A549 (cell line): ENCODE data around the gene CD209. TPM values are rescaled to one million over a fixed set of nuclear protein-coding genes. Genes with fewer than 3 reads are reported as not detected.
A peak's percentile ranks its signal among the peaks of the same experiment; 100 is the strongest.

Experiments
- ATAC-seq, 2 experiments: fragments of 200-7000 bp in 1 of 2; fragments of >200 bp in 1 of 2; cut with Nextera tagmentation in 1 of 2; cut with Tn5 transposase in 1 of 2; 3 replicates each; pipeline versions ENCODE4 v1.8.0 to v1.9.1; 2018 to 2020; ENCODE audit warnings: mild to moderate bottlenecking in 1 of 2, moderate library complexity in 1 of 2
- CTCF ChIA-PET: fragments of 300-600 bp; sonication (Branson Sonifier 250); formaldehyde crosslinking; extraction: SDS; loops from one replicate; lab custom pipeline; 2021; ENCODE audit warnings: antibody characterized with exemption, inconsistent platforms; lab: Yijun Ruan, JAX
- POLR2A ChIA-PET: fragments of 350-600 bp; formaldehyde crosslinking; extraction: SDS; loops from one replicate; lab custom pipeline; 2021; ENCODE audit warnings: antibody characterized with exemption, inconsistent platforms; lab: Yijun Ruan, JAX
- DNase-seq, 2 experiments: peaks; one replicate each; pipeline versions ENCODE4 v3.0.0 to v3.0.0-alpha.2; 2011 to 2016; ENCODE audit warnings: low read depth in 1 of 2, low spot score in 1 of 2
- FAIRE-seq: peaks from 2 replicates; lab custom pipeline; 2011; peaks lifted over from hg19 to GRCh38; lab: Jason Lieb, UNC
- H3K27ac ChIP-seq, 2 experiments: fragments of >200 bp; sonication (Bioruptor Twin); formaldehyde crosslinking; 3 replicates each; pipeline ENCODE4 v1.5.1; 2016 to 2017
- H3K4me1 ChIP-seq: fragments of >200 bp; sonication (Bioruptor Twin); formaldehyde crosslinking; 3 replicates; pipeline ENCODE4 v1.6.1; 2016
- H3K4me2 ChIP-seq: fragments of >200 bp; sonication (Bioruptor Twin); formaldehyde crosslinking; 3 replicates; pipeline ENCODE4 v1.6.1; 2016
- H3K4me3 ChIP-seq: fragments of >200 bp; sonication (Bioruptor Twin); formaldehyde crosslinking; 3 replicates; pipeline ENCODE4 v1.5.1; 2016
- H3K9me3 ChIP-seq: fragments of >200 bp; sonication (Bioruptor Twin); formaldehyde crosslinking; 3 replicates; pipeline ENCODE4 v1.6.1; 2016
- BCL3 ChIP-seq: fragments of >200 bp; sonication (Bioruptor Twin); formaldehyde crosslinking; IDR thresholded peaks from 3 replicates; pipeline ENCODE4 v1.6.1; 2016
- CHD4 ChIP-seq: fragments of 200-600 bp; sonication (generic); IDR thresholded peaks from 2 replicates; pipeline ENCODE4 v1.6.1; 2016; ENCODE audit warnings: antibody characterized with exemption, mild to moderate bottlenecking, borderline replicate concordance
- ELK1 ChIP-seq: fragments of 150-350 bp; IDR thresholded peaks from 2 replicates; pipeline ENCODE4 v1.6.1; 2014; ENCODE audit warnings: low read depth, mild to moderate bottlenecking, low read length
- ESRRA ChIP-seq: fragments of 150-350 bp; IDR thresholded peaks from 2 replicates; pipeline ENCODE4 v1.6.1; 2014; ENCODE audit warnings: mild to moderate bottlenecking, low read length, borderline replicate concordance
- FOSL2 ChIP-seq, 2 experiments: fragments of 450-650 bp in 1 of 2; fragments of >200 bp in 1 of 2; sonication (Bioruptor Twin) in 1 of 2; formaldehyde crosslinking; IDR thresholded peaks; 2 replicates each; pipeline versions ENCODE4 v1.5.0 to v1.6.1; 2016 to 2020; ENCODE audit warnings: mild to moderate bottlenecking in 1 of 2, moderate library complexity in 1 of 2
- HES2 ChIP-seq: fragments of >200 bp; sonication (Bioruptor Twin); formaldehyde crosslinking; IDR thresholded peaks from 2 replicates; pipeline ENCODE4 v1.6.1; 2016
- HMGXB4 ChIP-seq: fragments of 250-450 bp; sonication (Bioruptor Pico); IDR thresholded peaks from 2 replicates; pipeline ENCODE4 v1.5.0; 2021; ENCODE audit warnings: mild to moderate bottlenecking, moderate library complexity, borderline replicate concordance
- JUN ChIP-seq, 2 experiments: fragments of >200 bp; sonication (Bioruptor Twin); formaldehyde crosslinking; IDR thresholded peaks; 2 replicates in 1 of 2; 3 replicates in 1 of 2; pipeline ENCODE4 v1.6.1; 2016 to 2017
- JUNB ChIP-seq: fragments of >200 bp; sonication (Bioruptor Twin); formaldehyde crosslinking; IDR thresholded peaks from 2 replicates; pipeline ENCODE4 v1.6.1; 2016
- MYC ChIP-seq: IDR thresholded peaks from 2 replicates; pipeline ENCODE4 v1.6.1; 2012; ENCODE audit warnings: mild to moderate bottlenecking, inconsistent platforms, low read length, improper control_type of control experiment, borderline replicate concordance
- NPAS2 ChIP-seq: fragments of 250-450 bp; sonication (Bioruptor Pico); IDR thresholded peaks from 2 replicates; pipeline ENCODE4 v1.8.0; 2022; ENCODE audit warnings: mild to moderate bottlenecking, moderate library complexity, borderline replicate concordance
- NR3C1 ChIP-seq: fragments of >200 bp; sonication (Bioruptor Twin); formaldehyde crosslinking; IDR thresholded peaks from 3 replicates; pipeline ENCODE4 v1.6.1; 2017
- POLR2A ChIP-seq: IDR thresholded peaks from 2 replicates; pipeline ENCODE4 v1.6.1; 2012; ENCODE audit warnings: mild to moderate bottlenecking, low read length
- POLR2AphosphoS2 ChIP-seq: conservative IDR thresholded peaks from 2 replicates; pipeline ENCODE4 v1.6.1; 2012; ENCODE audit warnings: low read length, improper control_type of control experiment, inconsistent platforms
- RAD21 ChIP-seq, 2 experiments: fragments of >200 bp in 1 of 2; sonication (Bioruptor Twin) in 1 of 2; formaldehyde crosslinking in 1 of 2; IDR thresholded peaks in 1 of 2; conservative IDR thresholded peaks in 1 of 2; 2 replicates in 1 of 2; 3 replicates in 1 of 2; pipeline ENCODE4 v1.6.1; 2012 to 2018; ENCODE audit warnings: inconsistent platforms in 1 of 2
- RARB ChIP-seq: fragments of 250-450 bp; sonication (Bioruptor Pico); IDR thresholded peaks from 2 replicates; pipeline ENCODE4 v1.8.0; 2021; ENCODE audit warnings: mild to moderate bottlenecking, moderate library complexity
- RCOR1 ChIP-seq: fragments of 150-350 bp; IDR thresholded peaks from 2 replicates; pipeline ENCODE4 v1.6.1; 2014; ENCODE audit warnings: antibody characterized with exemption, low read length, low read depth
- RFX5 ChIP-seq: fragments of 450-650 bp; IDR thresholded peaks from 2 replicates; pipeline ENCODE4 v1.7.1; 2014; ENCODE audit warnings: antibody characterized with exemption, mild to moderate bottlenecking, moderate library complexity
- RNF2 ChIP-seq: fragments of 200-600 bp; sonication (generic); IDR thresholded peaks from 2 replicates; pipeline ENCODE4 v1.6.1; 2016; ENCODE audit warnings: low read depth, mild to moderate bottlenecking, antibody characterized with exemption, moderate library complexity, borderline replicate concordance
- TFCP2L1 ChIP-seq: fragments of 250-450 bp; sonication (Bioruptor Pico); IDR thresholded peaks from 2 replicates; pipeline ENCODE4 v1.5.0; 2021; ENCODE audit warnings: mild to moderate bottlenecking
- TP53 ChIP-seq: fragments of 250-450 bp; sonication (Bioruptor Pico); IDR thresholded peaks from 2 replicates; pipeline ENCODE4 v1.5.0; 2021; ENCODE audit warnings: mild to moderate bottlenecking, moderate library complexity
- USF2 ChIP-seq: fragments of 450-650 bp; IDR thresholded peaks from 2 replicates; pipeline ENCODE4 v1.6.1; 2014; ENCODE audit warnings: antibody characterized with exemption
- ZC3H11A ChIP-seq: fragments of 450-650 bp; IDR thresholded peaks from 2 replicates; pipeline ENCODE4 v1.6.1; 2014; ENCODE audit warnings: antibody characterized with exemption, mild to moderate bottlenecking
- ZNF302 ChIP-seq: fragments of 250-450 bp; sonication (Bioruptor Pico); IDR thresholded peaks from 2 replicates; pipeline ENCODE4 v1.9.0; 2021; ENCODE audit warnings: inconsistent platforms, mild to moderate bottlenecking, moderate library complexity
- WGBS: methylation state at CpG from one replicate; pipeline ENCODE4 v1.1.6; 2017; ENCODE audit errors: missing lambda C conversion rate; 5-methylcytosine and 5-hydroxymethylcytosine counted together
- polyA plus RNA-seq, 4 experiments: library from polyadenylated mRNA; depleted of rRNA in 3 of 4; stranded (reverse); fragments of >200 nt; fragmentation: RNase III in 1 of 4; extraction: RNeasy Plus Mini Kit Qiagen cat#74134 plus additional on column Dnase treatment in 1 of 4; gene quantifications; 2 replicates in 3 of 4; 3 replicates in 1 of 4; pipeline ENCODE4 v1.2.3, GENCODE V29; 2011 to 2017

The CD209 gene
- polyA plus RNA-seq, 2 of the 4 experiments (the other 2 are of a cell fraction): not detected

GRCh38 chr19:7788933-7789323 lies 41.6 kb upstream of the CD209 start:
- CTCF ChIA-PET: interaction anchor here (2.0 kb wide), 1 partner anchor 10 kb away, joined by 5 read pairs; no protein-coding TSS in a partner anchor
- POLR2A ChIA-PET: no interaction called here
- Histone ChIP-seq H3K27ac (no peak overlapping the region), H3K4me2 (no peak overlapping the region; the same call in 2 of the 3 replicates), H3K4me1 (peaks cover 7% of the 10 kb centered on the region; the same call in 2 of the 3 replicates), H3K4me3 (no peak overlapping the region), H3K9me3 (0 out of 3 replicates have a peak, but pooled peaks cover 4% of the 10 kb centered on the region)
- WGBS: no CpG with 5 or more reads among the region's 23 CpGs
- ATAC-seq: no peak
- no peak for DNase-seq
- TF ChIP-seq POLR2A: no peak
- no peak for TF ChIP-seq RFX5
- TF ChIP-seq CHD4: no peak
- no peak for TF ChIP-seq RARB (CRISPR knock-in tag)
- no peak for TF ChIP-seq NR3C1
- no peak for TF ChIP-seq RAD21 (conservative IDR thresholded peaks at IDR 0.05 in 1 of 2, IDR thresholded peaks at IDR 0.05 in 1 of 2)
- TF ChIP-seq ELK1: no peak
- no peak for TF ChIP-seq ZC3H11A
- TF ChIP-seq NPAS2 (CRISPR knock-in tag): no peak
- TF ChIP-seq TP53 (CRISPR knock-in tag): no peak
- no peak for TF ChIP-seq HES2
- TF ChIP-seq ESRRA: no peak
- TF ChIP-seq TFCP2L1 (CRISPR knock-in tag): no peak
- TF ChIP-seq USF2: no peak
- TF ChIP-seq MYC: no peak
- no peak for TF ChIP-seq ZNF302 (CRISPR knock-in tag)
- TF ChIP-seq JUNB: no peak
- no peak for FAIRE-seq

- H3K9me3 ChIP-seq: 0 out of 3 replicates have a peak, but pooled peaks cover 4% of the 10 kb centered on the region
- H3K4me2 ChIP-seq: no peak overlapping the region
- CTCF ChIA-PET: interaction anchor here (2.0 kb wide), 1 partner anchor 11 kb away, joined by 5 read pairs; no protein-coding TSS in a partner anchor
- FAIRE-seq (no peak), DNase-seq (no peak)
- H3K4me1 ChIP-seq: peaks cover 7% of the 10 kb centered on the region; the same call in 2 of the 3 replicates
- TF ChIP-seq HMGXB4 (CRISPR knock-in tag): no peak
- no peak for TF ChIP-seq RCOR1
- no peak for TF ChIP-seq FOSL2 (IDR thresholded peaks at IDR 0.05)
- TF ChIP-seq FOSL2 (CRISPR knock-in tag; IDR thresholded peaks at IDR 0.05): no peak
- no peak for TF ChIP-seq BCL3
- TF ChIP-seq POLR2AphosphoS2: no peak
- no peak for TF ChIP-seq JUN (IDR thresholded peaks at IDR 0.05)
- no peak for TF ChIP-seq RNF2
- no peak for TF ChIP-seq RARB (CRISPR knock-in tag)
- TF ChIP-seq, all 56 proteins: peak for 0
- Histone ChIP-seq H3K4me3 (no peak overlapping the region), H3K27ac (no peak overlapping the region)
- POLR2A ChIA-PET: no interaction called here
- ATAC-seq: peak in 1 of 2 experiments; percentile 42; a peak in 2 of 6 replicates
- WGBS: 50% methylated on average over 2 of the region's 67 CpGs
Observed at GRCh38 chr19:7788178-7788932, 41.0 kb upstream of the CD209 start.
